Stimulated activated CD4-positive, alpha-beta T cell treated with anti-CD3 and anti-CD28 coated beads, Interleukin-15, amount 100 ng/mL, for 24 hours (primary cell): ENCODE measurements around the gene SLC6A18.

Experiments used
- DNase-seq: peaks from one replicate; pipeline ENCODE4 v3.0.0-alpha.2; 2020

The SLC6A18 gene

DNA sequence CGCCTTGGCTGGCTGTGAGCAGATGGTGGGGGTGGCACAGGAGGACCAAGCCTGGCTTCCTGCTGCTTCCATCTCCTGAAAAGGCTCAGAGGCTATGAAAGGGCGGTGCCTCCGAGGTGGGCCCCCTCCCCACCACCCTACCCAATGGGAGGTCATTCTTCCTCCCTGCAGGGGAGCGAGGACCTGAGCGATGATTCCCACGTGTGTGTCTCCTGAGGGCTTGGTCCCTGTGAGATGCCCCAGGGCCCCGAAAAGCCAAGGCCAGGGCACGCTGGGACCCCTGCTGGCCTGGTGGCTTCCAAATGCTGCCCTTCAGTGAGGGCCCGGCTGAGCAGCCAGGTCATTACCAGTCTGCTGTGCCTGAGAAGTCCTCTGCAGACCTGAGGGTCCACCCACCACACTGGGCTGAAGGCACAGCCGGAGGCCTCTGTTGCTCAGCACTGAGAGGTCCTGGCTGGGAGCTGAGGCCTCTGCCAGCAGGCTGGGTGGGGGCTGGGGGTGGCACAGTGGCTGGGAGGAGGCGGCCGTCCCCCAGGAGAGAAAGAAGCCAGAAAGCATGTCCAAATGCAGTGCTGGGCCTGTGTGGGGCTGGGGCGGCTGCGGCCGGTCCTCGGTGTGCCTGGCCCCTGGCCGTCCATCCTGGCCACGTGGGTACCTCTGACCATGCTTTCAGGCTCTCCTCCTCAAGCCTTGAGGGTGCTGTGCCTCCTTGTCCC, 37.8 kb upstream of the SLC6A18 start:
- no peak for DNase-seq

DNA sequence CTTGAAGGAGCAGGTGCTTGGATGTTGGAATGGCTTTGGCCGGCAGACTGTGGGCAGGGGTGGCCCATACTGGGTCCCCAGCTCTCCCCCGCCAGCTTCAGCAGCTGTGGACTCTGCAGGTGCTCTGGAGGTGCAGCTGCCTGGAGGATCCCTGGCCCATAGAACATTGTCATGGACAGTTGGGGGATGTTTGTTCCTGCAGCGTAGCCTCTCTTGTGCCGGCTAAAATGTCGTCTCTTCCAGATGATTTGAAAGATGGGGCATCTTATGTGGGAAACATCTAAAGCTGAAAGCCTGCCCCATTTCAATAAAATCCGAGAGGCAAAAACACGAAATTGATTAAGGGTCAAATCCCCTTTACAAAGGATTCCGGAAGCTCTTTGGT, 37.2 kb upstream of the SLC6A18 start:
- DNase-seq: no peak

DNA sequence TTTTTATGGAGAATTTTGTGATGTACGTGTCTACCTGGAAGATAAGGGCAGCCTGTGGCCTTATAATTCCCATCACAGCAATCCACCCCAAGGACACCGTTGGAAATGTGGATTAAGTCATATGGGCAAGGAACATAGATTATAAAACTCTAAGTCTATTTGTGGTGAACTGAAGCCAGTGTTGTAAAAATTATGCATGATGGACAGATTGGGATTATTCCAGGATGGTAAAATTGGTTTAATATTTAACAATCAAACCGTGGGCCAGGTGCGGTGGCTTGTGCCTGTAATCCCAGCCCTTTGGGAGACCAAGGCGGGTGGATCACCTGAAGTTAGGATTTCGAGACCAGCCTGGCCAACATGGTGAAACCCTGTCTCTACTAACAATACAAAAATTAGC, 36.7 kb upstream of the SLC6A18 start:
- DNase-seq: no peak

DNA sequence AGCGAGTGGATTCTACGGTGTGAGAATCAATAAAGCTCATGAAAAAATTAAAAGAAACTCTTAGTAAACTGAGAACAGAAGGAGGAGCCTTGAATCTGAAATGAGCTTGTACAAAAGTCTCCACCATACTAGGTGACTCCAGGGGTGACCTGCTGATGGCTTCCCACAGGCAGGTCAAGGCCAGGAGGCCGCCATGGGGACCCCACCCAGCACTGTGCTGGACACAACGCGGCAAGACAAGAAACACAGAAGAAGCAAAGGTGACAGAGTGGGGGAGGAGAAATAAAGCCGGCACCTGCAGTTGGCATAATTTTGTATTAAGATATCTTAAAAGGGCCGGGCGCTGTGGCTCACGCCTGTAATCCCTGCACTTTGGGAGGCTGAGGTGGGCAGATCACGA, 35.9 kb upstream of the SLC6A18 start:
- no peak for DNase-seq

DNA sequence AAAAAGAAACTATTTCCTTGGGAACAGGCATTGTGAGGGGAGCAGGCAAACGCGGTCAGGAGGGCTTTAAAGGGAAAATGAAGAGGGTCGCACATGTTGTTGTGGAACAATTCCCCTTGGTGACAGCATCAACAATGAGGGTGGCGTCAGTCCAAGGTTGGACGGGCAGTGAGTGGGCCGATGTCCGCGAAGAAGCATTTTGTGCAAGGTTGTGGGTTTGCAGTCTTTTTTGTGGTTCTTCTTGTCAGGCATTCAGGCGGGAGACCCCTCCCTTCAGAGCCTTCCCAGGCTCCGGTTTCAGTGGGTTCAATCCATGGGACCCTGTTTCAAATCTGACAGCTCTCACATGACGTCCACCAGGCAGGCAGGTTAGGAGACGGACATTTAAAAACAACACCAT, 34.9 kb upstream of the SLC6A18 start:
- DNase-seq: no peak

DNA sequence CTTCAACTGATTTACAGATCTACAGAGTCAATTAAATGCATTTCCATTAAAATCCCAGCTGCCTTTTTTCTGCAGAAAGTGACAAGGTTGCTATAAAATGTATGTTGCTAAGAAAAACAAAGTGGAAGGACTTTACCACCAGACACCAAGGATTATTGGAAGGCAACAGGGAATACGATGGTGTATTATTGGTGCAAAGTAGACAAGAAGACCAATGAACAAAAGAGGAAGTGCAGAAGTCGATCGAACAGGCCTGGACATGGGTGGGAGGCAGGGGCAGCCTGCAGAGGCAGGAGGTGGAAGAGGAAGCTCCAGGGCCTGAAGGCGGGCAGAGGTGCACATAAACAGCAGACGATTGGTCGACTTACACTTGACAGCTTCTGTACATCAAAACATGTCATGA, 34.3 kb upstream of the SLC6A18 start:
- DNase-seq: no peak

DNA sequence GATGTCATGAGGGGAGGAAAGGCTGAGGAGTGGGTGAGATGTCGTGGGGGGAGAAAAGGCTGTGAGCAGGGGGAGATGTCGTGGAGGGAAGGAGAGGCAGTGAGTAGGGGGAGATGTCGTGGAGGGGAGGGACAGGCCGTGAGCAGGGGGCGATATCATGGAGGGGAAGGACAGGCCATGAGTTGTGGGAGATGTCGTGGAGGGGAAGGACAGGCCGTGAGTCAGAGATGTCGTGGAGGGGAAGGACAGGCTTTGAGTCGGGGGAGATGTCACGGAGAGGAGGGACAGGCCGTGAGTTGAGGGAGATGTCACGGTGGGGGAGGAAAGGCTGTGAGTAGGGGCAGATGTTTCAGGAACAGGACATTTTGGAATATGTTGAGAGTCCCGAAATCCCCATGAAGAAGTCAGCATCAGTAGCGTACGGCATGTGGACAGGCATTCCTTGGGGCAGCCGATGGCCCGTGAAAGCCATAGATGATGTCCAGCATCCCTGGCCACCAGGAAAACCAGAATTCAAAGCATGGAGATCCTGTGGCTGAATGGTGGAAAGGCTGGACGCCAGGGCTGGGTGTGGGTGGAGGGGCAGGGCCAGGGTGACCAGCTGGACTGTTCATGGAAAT, 32.1 kb upstream of the SLC6A18 start:
- no peak for DNase-seq

DNA sequence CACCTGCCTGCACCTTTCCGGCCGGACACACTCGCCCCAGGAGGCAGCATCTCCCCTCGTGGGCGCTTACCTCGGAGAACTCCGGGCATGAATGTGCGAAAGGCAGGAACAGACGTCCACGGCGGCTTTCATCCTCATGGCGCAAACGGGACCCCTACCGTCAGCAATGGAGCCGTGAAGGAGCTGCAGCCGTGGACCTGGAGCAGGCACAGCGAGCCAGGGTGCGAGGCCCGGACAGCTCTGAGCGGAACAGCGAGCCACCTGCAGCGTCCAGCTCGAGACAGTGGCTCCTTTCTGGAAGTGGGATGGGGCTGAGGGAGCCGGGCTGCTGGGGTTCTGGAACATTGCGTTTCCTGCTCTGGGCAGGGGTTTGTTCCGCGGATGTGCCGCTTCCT, 31.6 kb upstream of the SLC6A18 start:
- DNase-seq: no peak

DNA sequence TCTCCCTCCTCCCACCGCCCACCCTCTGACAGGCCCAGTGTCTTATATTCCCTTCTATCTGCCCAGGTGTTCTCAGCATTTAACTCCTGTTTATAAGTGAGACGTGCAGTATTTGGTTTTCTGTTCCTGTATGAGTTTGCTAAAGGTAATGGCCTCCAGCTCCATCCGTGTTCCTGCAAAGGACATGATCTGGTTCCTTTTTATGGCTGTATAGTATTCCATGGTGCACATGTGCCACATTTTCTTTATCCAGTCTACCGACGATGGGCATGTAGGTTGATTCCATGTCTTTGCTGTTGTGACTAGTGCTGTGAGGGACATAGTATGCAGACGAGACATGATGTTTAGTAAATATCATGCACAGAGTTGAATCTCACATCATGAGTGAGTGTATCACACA, 30.8 kb upstream of the SLC6A18 start:
- no peak for DNase-seq

DNA sequence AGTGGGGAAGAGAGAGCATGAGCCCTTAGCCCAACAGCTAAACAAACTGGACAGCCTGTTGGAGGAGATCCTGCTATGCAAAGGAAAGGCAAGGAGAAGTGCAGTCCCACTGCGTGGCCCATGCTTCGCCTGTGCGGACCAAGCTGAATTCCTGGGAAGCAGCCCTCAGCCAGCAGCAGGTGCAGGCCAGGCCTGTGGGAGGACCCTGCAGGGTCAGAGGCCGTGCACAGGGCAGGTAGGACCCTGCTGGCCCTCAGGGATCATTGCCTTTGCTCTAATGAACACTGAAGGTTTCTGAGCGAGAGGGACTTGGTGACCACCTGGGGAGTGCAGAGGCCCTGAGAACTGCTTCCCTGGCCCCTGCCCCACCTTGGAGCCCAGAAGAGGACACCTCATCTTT, 29.7 kb upstream of the SLC6A18 start:
- DNase-seq: no peak

DNA sequence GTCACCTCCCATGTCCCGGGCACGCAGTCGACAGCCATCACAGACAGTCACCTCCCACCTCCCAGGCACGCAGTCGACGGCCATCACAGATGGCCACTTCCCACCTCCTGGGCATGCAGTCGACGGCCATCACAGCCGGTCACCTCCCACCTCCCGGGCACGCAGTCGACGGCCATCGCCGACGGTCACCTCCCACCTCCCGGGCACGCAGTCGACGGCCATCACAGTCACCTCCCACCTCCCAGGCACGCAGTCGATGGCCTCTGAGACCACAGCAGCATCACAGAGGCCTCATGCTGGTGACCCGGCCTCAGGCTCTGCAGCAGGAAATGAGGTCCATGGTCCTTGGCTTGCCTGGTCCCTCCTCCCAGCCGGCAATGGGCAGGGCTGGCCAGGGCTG, 29.3 kb upstream of the SLC6A18 start:
- no peak for DNase-seq

DNA sequence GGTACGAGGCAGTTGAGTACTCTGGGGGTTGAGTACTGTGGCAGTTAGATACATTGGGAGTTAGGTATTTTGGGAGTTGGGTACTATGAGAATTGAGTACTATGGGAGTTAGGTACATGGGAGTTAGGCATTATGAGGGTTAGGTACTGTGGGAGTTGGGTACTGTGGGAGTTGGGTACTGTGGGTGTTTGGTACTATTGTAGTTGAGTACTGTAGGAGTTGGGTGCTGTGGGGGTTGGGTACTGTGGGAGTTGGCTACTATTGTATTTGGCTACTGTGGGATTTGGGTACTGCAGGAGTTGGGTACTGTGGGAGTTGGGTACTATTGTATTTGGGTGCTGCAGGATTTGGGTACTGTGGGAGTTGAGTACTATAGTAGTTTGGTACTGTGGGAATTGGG, 28.6 kb upstream of the SLC6A18 start:
- no peak for DNase-seq

DNA sequence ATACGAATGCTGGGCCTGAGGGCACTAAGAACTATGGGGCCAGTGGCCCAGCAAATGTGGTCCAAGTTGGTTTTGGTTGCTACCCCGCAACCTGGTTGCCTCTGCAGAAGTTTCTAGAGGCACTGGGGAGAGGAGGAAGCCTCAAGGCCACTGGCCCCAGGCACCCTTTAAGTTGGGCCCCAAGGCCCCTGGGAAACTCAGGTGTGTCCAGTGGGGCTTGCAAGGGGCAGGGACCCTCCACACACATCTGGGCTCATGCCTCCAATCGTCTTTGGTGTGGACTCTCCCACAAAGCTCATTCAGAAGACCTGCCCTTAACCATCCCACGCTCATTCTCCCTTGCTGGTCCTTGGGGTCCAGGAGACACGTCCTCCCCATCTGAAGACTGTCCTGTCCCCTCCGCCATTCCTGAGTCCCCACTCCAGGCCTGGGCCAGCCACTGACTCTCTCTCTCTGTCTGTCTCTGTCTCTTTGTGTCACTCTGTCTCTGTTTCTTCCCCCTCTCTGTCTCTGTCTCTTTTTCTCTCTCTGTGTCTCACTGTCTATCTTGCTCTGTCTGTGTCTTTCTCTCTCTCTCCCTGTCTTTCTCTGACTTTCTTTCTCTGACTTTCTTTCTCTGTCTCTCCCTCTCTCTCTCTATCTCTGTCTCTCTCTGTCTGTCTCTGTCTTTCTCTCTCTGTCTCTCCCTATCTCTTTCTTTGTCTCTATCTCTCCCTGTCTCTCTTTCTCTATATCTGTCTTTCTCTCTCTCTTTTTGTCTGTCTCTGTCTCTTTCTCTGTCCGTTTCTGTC, 27.1 kb upstream of the SLC6A18 start:
- DNase-seq: no peak

DNA sequence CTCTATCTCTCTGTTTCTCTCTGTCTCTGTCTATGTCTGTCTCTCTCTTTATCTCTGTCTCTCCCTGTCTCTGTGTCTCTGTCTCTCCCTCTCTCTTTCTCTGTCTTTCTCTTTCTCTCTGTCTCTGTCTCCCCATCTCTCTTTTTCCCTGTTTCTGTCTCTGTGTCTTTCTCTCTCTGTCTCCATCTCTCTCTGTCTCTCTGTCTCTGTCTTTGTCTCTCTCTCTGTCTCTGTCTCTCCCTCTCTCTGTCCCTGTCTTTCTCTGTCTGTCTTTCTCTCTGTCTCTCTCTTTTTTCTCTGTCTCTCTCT, 25.9 kb upstream of the SLC6A18 start:
- DNase-seq: no peak

DNA sequence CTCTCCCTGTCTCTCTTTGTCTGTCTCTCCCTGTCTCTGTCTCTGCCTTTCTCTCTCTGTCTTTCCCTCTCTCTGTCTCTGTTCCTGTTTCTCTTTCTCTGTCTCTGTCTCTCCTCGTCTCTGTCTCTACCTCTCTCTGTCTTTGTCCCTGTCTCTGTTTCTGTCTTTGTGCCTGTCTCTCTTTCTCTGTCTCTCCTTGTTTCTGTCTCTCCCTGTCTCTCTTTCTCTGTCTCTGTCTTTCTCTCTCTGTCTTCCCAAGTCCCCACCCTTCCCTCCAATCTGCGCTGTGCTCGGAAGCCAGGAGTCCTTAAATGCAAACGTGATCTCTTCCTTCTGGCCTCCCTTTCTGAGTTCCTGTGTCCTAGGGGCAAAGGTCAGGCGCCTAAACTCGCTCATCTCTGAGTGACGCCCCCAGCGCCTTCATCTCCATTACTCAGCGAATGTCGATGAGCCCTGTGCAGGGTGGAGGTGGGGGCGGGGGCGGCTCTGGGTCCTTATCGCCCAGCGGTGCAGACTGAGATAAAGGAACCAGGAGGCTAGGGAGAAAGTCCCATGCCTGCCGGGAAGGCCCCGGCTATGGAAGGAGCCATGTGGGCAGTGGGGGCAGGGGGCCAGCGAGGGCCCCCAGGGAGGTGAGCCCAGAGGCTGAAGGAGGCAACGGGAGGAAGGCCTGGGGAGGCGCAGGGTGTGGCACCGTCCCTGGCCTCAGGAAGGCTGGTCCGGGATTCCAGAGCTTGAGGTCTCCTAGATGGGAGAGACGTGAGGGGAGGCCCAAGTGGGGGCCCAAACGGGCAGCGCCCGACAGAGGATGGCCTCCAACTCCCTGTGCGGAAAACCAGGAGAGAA, 25.3 kb upstream of the SLC6A18 start:
- no peak for DNase-seq

DNA sequence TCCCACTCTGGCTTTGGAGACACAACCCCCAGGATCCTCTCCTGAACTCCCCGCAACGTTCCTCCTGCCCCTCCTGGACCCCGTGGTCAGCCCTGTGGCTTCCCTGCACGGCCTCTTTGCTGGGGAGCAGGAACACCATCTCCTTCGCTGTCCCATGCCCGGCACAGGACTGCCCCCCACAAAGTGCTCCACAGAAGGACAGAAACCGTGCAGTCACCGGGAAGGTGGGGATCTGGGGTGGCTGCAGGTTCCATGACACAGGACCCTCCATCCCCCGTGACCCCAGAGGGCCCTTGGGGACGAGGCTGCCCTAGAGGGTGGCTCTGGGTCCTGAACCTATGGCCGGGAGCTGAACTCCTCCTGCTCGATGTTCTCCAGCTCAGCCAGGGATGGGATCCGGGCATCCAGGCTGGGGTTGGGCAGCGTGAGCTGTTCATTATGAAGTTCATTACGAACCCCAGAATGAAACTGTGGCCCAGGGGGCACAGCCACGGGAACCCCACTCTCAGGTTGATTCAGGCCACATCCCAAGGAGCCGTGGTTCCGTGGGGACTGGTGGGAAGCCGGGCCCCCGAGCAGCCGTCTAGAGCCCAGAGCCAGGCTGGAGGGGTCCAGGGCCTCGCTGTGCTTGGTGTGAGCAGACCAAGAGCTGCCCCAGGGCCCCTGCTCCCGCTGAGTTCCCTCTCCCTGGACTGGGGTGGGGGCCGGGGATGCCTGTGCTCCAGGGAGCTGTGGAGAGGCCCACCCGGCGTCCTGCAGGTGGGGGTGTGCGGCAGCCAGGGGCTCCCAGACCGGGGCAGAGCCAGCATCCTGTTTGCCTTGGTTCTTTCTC, 24.5 kb upstream of the SLC6A18 start:
- no peak for DNase-seq

DNA sequence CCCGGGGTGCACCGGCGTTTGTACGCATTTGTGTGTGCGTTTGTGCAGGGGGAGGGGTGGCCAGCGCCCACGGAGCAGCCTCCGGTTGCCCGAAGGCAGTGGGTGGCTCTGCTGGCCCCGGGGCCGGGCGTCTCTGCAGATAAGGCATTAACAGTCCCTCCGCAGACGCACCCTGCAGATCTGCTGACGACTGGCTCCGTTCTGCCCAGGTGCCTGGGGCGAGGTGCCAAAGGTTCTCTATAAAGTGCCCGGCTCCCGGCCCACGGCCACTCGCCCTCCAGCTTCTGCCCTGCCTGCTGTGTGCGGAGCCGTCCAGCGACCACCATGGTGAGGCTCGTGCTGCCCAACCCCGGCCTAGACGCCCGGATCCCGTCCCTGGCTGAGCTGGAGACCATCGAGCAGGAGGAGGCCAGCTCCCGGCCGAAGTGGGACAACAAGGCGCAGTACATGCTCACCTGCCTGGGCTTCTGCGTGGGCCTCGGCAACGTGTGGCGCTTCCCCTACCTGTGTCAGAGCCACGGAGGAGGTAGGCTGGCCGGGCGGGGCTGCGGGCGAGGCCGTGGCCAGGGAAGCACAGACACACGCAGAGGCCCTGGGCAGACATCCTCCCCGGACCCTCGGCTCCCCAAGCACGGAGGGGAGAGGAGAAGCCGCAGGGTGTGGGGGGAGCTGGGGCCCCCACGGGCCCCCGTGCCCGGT, 23.7 kb upstream of the SLC6A18 start, which contains the start of gene SLC6A19:
TSS of gene SLC6A19 (plus strand) at position 269 of the 699 bp plus-strand sequence. CDS start at position 325, 56 bp downstream.
- no peak for DNase-seq

DNA sequence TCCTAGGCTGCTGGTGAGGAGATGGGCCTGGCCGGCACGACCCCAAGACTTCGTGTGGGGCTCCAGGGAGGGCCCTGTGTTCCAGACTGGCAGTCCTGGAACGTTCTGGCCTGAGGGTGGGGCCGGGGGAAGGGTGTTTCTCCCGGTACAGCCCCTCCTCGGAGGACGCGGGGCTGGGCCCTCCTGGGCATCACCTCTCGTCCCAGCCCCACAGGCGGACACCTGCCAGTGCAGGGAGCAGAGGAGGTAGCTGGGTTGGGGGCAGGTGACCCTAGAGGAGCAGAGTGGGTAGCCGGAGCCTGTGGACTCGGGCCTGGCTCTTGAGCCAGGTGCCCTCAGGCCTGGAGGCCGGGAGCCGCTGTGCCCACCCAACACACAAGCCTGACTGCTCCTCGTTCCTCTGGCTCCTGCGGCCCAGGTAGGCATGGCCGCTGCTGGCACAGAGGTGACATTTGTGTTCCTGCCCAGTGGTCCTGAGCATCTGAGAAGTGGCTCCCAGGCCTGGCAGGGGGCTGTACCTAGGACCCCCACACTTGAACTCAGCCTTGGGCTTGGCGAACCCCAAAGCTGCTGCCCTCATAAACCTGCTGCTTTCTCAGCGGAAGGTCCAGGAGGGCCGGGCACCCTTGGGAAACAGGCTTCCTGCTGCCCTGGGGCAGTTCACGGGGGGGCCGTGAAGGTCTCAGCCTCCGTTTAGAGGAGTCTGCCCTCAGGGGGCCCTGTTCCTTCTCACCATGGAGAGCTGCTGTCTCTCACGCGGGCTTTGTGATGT, 23.0 kb upstream of the SLC6A18 start:
- no peak for DNase-seq

DNA sequence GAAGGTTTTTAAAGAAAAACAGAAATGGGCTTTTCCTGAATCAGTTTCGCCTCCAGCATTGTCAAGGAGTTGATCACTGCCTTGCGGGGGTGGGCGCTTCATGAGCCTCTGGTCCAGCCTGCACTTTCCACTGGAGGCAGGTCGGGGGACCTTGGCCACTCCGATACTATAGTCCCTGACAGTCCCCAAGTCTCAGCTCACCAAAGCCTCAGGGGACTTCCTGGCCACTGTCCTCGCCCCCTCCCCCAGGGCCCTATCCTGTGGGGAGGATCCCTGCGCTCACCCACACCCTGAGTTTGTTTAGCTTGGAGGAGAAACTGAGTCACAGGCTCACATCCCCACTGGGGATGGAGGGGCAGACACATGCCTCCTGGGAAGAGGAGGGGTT, 22.4 kb upstream of the SLC6A18 start:
- no peak for DNase-seq

DNA sequence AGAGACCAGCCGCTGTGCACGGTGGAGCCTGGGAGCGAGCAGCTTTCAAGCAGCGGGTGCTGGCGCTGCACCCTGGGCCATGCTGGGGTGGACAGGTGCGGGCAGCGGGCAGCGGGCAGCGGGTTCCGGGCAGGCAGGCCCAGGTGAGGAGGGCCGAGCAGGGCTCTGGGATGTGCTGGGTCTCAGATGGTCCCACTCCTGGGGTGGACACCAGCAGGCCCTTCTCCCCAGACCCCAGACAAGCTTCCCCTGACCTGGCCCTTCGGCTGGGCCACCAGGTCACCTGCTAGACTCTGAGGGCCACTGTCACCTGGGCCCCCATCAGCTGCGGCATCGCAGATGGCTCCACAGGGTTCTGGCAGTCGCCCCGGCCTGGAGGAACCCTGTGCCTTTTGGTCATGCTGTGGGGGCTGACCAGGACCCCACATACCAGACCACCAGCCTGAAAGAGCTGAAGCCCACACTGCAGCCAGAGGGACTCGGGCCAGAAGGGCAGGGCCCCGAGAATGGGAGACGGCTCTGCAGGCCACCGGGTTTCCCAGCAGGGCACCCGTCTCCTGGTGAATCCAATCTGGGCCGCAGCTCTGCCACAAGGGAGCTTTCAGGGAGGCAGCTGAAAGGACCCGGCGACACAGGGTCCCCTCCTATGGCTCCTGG, 21.7 kb upstream of the SLC6A18 start:
- DNase-seq: no peak
